Measurements from ENCODE around the gene KLF8. TPM values are rescaled to one million over a fixed set of nuclear protein-coding genes. Genes with fewer than 3 reads are reported as not detected.
"Not testable (repeated sequence)": the region's sequence is repeated elsewhere in the genome, so short reads cannot be mapped to it uniquely, and the experiment has no call there.

Gene KLF8
- 1 to 10 TPM; 1.0 to 1.6 TPM for total RNA-seq

DNA sequence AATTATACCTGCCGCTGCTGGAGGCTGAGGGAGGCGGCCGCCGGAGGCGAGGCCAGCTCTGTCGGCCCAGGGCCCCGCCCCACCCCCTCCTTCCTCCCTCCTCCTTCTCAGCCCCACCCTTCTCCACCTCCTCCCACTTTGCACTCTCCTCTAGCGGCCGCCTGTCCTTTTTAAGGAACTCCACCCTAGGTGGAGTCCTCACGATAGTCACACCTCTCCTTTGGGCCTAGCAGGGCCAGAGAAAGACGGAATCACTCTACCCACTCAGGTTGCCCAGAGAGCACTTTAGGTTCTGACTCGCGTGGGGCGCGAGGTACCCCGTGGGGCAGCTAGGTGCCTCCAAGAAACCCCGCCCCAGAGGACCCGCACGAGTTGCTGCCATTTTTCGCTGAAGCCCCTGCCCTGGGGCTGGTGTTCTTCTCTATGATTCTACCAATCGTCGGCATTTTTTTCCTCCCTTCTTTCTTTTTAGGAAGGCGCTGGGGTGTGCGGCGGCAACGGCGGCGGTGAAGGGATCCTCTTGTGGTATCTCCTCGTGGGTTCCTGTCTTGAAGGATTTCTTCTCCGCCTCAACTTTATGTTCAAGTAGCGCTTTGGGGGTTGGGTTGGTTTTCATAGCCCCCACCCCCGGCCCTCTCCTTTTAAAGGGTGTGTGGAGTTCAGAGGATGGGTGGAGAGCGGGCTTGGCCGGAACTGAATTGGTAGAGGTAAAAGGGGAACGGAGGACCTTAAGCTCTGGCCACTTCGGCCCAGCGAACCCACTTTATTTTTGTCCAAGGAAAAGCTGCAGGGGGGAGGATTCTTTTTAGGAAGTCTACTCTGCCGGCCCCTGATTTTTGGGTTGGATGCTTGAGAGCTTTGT is at the start of gene KLF8:
Gene KLF8, plus strand, starts transcription at position 136 of the 862 bp plus-strand sequence. CDS start 979 bp downstream, outside the sequence.
- CTCF ChIA-PET: no interaction called here
- POLR2A ChIA-PET: interaction anchor here (1.0 kb wide), 1 partner anchor 744 kb away, joined by 3 read pairs; no protein-coding TSS in a partner anchor

DNA sequence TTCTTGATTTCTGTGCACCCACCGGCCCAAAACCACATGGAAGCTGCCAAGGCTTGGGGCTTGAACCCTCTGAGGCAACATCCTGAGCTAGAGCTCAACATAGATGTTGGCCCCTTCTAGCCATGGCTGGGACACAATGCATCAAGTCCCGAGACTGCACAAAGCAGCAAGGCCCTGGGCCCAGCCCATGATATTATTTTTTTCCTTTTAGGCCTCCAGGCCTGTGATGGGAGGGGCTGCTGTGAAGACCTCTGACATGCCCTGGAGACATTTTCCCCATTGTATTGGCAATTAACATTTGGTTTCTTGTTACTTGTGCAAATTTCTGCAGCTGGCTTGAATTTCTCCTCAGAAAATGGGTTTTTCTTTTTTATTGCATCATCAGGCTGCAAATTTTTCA is 25.2 kb upstream of the KLF8 start:
- POLR2A ChIA-PET, CTCF ChIA-PET: not testable (repeated sequence)

DNA sequence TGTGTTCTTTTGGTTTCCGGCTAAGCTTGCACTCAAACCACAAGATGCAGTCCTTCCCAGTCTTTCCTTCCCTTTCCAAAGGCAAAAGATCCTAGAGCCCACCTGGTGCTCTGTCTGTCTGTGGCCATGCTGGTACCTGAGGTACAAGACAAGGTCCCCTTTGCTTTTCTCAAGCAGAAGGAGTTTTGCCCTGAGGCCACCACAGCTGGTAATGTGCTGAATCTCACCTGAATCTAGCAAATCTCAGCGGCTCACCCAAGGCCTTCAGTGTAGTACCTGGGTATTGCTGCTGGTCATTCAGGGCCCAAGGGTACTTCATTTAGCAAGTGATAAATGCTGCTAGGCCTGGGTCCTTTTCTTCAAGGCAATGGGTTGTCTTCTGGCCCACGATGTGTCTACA is 20.5 kb upstream of the KLF8 start:
- POLR2A ChIA-PET: no interaction called here
- CTCF ChIA-PET: no interaction called here

DNA sequence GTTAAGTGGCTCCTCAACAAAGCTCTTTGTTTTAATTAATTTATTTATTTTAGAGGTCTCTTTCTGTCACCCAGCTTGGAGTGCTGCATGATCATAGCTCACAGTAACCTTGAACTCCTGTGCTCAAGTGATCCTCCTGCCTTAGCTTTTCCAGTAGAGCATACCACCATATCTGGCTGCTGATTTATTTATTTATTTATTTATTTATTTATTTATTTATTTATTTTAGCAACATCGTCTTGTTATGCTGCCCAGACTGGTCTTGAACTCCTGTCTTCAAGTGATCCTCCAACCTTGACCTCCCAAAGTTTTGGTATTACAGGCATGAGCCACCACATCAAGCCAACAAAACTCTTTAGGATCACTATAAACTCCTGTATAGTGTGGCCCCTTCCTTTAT is 15.8 kb upstream of the KLF8 start:
- POLR2A ChIA-PET: no interaction called here
- CTCF ChIA-PET: no interaction called here

DNA sequence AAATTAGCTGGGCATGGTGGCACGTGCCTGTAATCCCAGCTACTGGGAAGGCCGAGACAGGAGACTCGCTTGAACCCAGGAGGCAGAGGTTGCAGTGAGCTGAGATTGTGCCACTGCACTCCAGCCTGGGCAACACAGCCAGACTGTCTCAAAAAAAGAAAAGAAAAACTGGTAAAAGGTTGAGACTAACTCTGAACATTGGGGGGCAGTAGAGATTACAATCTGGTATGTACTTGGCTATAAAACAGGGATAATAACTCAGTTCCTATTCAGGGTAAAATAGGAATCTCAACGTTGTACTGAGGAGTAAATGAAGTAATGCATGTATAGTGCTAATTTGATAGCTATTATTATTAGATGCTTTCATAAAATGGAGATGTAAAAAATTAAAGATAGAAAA is 12.5 kb upstream of the KLF8 start:
- ChIA-PET CTCF (no interaction called here), POLR2A (no interaction called here)

DNA sequence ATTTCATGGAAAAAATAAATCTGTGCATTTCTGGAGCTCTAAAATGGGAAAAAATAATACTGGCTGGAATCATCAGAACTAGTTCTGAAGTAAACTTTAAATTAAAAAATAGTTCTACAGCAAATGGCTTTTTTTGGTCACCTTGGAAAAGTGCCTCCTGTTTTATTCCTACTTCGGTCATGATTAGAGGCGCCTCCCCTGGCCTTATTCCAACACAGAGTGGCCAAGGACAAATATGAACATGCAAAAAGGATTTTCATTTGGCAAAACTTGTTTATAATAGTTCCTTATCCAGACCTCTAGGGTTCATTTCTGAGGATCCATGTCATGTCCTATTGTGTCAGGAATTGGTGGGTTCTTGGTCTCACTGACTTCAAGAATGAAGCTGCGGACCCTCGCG is 11.1 kb upstream of the KLF8 start:
- ChIA-PET CTCF (no interaction called here), POLR2A (no interaction called here)

DNA sequence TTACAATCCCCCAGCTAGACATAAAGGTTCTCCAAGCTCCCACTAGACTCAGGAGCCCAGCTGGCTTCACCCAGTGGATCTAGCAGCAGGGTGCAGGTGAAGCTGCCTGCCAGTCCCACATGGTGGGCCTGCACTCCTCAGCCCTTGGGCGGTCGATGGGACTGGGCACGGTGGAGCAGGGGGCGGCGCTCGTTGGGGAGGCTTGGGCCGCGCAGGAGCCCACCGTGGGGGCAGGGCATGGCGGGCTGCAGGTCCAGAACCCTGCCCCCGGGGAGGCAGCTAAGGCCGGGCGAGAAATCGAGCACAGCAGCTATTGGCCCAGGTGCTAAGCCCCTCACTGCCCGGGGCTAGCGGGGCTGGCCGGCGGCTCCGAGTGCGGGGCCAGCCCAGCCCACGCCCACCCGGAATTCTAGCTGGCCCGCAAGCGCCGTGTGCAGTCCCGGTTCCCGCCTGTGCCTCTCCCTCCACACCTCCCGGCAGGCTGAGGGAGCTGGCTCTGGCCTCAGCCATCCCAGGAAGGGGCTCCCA is 9.6 kb upstream of the KLF8 start:
- ChIA-PET CTCF (no interaction called here), POLR2A (no interaction called here)

DNA sequence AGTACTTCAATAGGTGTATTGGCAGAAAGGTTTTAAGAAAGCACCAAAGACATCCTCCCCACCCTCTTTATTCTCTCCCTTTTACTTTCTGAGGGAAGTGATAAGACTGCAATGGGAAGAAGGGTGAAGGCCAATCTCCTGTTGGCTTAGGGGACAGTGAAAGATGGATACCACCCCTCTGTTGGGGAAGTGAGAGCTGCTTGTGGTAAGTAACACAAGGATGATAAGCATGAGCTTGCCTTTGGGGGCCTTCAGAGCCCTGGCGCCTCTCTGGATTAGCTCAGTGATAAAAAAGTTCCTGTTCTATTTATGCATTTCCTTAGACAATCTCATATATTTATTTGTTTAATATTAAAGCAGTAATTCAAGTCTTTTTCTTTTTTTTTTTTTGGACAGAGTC is 5.2 kb upstream of the KLF8 start:
- CTCF ChIA-PET: no interaction called here

DNA sequence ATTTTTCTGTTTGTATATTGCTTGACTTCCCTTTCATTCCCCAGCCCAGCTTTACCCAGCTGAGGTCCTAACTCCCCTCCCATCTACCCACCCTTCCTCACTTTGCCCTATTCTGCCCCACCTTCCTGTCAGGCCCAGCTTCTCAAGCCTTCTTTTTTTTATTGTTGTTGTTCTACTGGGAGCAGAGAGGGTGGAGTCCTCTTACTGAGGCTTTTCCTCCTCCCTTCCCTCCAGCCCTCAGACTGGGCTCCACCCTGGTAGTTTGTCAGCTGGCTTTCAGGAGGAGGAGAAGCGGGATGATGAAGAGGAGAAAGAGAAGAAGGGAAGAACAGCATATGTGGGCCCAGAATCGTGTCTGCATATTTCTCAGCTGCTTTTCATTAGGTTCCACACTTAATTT is 3.2 kb upstream of the KLF8 start:
- POLR2A ChIA-PET: no interaction called here
- CTCF ChIA-PET: no interaction called here

More for the DNA sequence above, 5.2 kb upstream of the KLF8 start:
- POLR2A ChIA-PET: no interaction called here

DNA sequence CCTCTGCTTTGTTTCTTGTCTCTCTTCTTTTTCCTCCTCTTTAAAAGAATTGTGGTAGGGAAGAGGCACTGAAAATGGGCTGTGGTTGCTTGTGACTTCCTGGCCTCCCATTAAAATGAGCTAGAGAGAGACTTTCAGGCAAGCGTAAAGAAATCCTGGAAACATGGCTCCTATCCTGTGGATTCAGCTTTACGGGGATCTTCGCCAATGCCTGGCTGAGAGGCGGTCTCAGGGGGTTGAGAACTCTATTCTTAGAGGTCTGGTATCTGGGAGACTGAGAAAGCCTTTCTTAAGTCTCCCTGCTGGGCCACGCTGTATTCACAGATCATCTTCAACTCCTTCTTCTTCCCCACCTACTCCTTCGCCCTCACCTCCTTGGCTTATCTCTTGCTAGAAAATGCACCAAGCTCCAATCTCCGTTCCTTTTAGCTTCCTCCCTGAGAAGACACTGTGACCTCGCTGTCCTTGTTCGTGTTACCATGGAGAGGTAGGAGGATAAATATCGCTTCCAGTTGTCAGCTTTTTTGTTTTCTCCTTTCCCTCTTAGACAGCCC is 542 bp upstream of the KLF8 start:
- ChIA-PET CTCF (no interaction called here), POLR2A (no interaction called here)

DNA sequence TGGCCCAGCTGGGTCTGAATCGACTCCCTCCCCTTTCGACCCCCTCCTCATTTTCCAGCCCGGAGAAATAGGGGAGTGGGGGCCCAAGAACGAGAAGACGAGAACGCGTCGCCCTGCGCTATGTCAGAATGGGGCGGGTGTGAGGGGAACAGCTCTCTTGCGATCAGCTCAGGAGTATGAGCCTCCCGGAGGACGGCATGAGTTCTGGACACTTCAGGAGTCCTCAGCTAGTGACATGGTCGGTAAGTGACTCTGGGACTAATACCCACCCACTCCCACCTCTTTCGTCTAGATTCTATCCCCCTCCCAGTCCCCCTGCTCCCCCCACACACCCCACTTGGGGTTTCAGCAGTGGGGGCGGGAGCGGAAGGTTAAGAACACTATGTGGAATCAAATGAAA is 944 bp downstream of the KLF8 start:
- POLR2A ChIA-PET: interaction anchor here (1.0 kb wide), 1 partner anchor 744 kb away, joined by 3 read pairs; no protein-coding TSS in a partner anchor
- CTCF ChIA-PET: no interaction called here

DNA sequence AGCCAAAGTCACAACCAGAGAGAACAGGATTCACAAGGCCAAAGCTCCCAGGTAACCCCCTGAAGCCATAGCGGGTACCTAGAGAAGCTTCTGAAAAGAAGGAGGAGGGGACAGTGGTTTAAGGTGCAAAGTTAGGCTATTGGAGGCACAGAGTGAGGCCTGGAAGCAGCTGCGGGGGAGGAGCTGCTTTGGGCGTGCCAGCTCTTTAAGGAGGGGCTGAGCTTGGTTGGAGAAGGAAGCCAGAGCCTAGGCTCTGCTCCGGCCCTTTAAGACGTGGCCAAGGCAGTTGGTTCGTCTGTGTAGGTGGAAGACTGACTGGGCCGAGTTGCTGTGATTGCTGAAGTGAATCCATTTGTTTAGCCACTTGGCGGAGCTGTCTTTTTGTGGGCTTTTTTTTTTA is 1.5 kb downstream of the KLF8 start:
- ChIA-PET CTCF (no interaction called here), POLR2A (interaction anchor here (0.5 kb wide), 1 partner anchor 36 kb away, joined by 3 read pairs; no protein-coding TSS in a partner anchor)

DNA sequence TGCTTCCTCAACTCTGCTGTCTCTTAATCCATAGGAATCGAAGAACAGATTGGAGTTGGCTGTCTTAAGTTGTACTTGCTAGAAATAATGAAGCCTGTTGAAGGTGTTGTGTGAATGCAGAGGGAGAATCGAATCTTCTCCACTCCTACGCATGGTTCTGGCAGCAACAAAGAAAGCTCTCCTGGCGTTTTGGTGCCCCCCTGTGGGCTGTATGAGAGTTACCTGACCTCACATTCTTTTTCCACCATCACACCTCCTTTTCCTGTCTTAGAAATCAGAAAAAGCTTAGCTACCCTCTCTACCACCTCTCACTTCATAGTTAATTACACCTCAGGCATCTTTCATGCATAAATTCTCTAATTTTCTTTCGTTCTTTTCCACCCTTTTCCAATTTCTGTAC is 16.3 kb downstream of the KLF8 start:
- POLR2A ChIA-PET: no interaction called here
- CTCF ChIA-PET: no interaction called here

DNA sequence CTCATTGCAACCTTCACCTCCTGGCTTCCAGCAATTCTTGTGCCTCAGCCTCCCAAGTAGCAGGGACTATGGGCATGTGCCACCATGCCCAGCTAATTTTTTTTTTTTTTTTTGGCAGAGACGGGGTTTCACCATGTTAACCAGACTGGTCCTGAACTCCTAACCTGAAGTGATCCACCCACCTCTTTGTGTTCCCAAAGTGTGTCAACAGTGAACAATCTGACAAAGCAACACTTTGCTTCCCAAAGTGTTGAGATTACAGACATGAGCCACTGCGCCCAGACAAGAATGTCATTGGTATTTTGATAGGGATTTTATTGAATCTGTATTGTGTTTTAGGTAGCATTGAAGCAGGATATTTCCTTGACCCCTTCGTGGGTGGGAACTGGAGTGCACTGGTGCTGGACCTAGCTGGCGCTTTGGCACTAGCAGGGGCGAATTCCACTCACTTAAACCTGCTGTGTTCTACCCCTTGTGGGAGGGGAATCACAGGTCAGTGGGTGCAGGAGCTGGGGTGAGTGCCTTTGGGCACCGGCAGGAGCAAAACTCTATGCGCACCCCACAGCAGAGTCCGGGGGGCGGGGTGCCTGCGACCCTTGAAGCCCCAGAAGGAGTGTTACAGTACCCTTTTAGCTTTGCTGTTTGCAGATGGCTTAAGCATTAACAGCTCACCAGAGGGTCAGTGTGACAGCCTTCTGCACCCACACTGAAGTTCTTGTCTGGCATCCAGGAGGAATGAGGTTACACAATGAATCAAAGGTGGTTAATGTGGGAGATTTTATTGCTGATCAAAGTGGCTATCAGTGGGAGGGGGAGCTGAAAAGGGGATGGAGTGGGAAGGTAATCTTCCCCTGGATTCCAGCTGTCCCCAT is 21.9 kb downstream of the KLF8 start:
- ChIA-PET CTCF (no interaction called here), POLR2A (no interaction called here)

DNA sequence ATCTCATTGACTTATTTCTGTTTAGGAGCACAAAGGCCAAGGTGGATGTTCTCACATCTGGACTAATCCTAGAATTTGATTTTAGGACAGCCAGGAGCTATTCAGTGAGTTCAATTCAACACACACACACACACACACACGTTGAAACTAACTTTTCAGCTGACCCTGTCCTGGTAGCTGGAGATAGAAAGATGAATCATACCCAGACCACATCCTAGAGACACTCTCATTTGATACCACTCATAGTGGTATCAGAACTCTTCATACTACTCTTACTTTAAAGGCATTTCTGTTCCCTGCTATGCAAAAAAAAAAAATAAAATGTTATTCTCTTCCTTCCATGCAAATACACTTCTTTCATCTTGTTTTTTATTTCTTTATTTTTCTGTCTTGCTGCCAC is 36.7 kb downstream of the KLF8 start:
- CTCF ChIA-PET: no interaction called here
- POLR2A ChIA-PET: interaction anchor here (0.7 kb wide), 1 partner anchor 35 kb away, joined by 3 read pairs; no protein-coding TSS in a partner anchor

DNA sequence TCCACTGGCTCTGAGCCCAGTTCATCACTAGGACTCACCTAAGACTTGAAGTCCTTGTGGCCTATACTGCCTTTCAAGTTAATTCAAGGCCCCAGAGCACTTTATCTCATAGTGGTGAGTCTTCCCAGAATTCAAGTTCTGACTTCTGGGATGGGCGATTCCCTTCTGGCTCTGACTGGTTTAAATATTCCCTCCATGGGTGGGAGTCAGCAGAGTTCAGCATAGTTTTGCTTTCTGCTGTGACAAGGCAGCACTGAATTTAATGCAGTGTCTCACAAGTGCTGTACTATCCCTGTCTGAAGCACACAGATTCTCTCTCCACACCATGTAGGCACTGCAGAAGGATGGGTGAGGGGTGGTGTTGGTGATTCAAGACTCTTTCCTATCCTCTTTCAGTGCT is 46.5 kb downstream of the KLF8 start:
- POLR2A ChIA-PET: no interaction called here

DNA sequence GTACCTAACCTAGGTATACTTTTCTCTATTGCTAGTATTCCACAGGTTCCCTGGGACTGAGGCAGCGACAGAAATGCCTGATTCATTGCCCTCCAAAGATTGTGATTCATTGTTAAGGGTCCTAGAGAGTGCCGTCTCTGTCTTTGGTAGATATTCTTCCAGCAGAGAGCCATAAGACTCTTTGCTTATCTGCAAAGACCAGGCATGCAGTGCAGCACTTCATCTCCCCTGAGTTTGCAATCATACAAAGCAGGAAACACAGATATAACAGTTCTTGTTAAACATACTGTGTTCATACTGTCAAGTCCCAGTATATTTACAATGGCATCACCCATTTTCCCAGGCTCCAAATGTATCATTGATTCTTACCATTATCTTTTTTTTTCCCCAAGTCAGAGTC is 47.7 kb downstream of the KLF8 start:
- POLR2A ChIA-PET: no interaction called here
- CTCF ChIA-PET: no interaction called here

More for the DNA sequence above, 46.5 kb downstream of the KLF8 start:
- CTCF ChIA-PET: no interaction called here

DNA sequence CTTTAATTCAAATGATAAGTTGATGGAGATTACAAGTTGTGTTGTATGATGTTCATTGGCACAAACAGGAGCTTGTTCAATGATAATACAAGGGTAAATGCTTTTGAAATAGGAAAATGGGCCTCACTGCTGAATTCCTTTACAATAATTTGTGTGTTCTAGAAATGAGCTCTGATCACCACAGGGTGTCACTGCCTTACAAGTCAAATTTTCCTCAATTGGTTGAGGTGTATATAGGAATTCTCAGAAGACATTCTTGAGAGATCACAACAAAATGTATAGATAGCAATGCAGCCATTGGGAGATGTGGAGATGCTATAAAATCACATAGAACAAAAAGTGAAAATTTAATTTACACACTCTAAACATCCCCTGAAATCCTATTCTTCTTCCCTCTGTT is 49.6 kb downstream of the KLF8 start:
- POLR2A ChIA-PET: no interaction called here
- CTCF ChIA-PET: no interaction called here

DNA sequence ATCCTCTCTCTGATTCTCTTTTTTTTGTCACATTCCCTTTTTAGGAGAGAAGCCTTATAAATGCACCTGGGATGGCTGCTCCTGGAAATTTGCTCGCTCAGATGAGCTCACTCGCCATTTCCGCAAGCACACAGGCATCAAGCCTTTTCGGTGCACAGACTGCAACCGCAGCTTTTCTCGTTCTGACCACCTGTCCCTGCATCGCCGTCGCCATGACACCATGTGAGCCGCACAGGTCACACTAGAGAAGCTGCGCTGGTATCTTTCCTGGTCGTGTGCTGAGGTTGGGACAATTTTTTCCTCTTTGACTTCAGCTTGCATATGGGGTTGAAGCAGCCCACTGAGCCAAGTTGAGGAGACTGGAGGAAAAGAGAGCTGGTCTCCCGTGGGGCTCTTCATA is 52.1 kb downstream of the KLF8 start:
- POLR2A ChIA-PET: no interaction called here

DNA sequence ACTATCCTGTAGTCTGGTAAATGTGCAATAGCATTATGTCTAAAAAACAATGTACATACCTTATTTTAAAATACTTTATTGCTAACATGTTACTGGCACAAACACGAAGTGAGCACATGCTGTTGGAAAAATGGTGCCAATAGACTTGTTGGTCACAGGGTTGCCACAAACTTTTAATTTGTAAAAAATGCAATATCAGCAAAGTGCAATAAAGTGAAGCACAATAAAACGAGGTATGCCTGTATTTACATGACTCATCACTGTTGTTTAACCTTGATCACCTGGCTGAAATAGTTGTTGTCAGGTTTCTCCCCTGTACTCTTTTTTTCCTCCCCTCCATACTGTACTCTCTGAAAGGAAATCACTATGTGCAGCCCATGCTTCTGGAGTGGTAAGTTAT is 56.5 kb downstream of the KLF8 start:
- CTCF ChIA-PET: no interaction called here
- POLR2A ChIA-PET: interaction anchor here (0.6 kb wide), 1 partner anchor 94 kb away, joined by 3 read pairs; no protein-coding TSS in a partner anchor

More for the DNA sequence above, 52.1 kb downstream of the KLF8 start:
- CTCF ChIA-PET: no interaction called here

DNA sequence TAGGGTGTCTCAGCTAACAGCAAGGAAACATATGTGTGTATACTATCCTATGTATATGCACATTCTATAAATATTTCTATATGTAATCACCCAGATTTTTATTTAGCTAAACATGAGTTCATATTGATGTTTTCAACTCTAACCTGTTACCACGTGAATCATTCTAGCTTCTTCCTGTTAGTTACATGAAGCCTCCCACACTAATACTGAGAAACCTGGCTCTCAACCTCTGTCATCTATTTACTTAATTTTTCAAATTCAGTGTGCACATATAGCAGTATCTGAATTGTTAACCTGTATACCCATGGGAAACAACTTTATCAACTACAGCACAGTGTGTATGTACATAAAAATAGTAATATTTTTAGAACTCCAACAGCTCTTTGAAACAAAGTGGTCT is 57.3 kb downstream of the KLF8 start:
- CTCF ChIA-PET: no interaction called here
- POLR2A ChIA-PET: no interaction called here
